ENCODE results near the gene KIAA0753. TPM values are rescaled to one million over a fixed set of nuclear protein-coding genes. Genes with fewer than 3 reads are reported as not detected.

The KIAA0753 gene
- total and polyA plus RNA-seq, 2 of the 13 experiments (the other 11 are each of a cell fraction or from before 2014, with no cell fraction given): 5.2 to 9.1 TPM

- TF ChIP-seq ZNF318 (CRISPR knock-in tag; IDR thresholded peaks at IDR 0.05) (0 out of 2 replicates have a peak, but pooled peaks have one; percentile 20), CBFB (CRISPR knock-in tag; IDR thresholded peaks at IDR 0.05) (peak; percentile 65), HOXA7 (CRISPR knock-in tag; IDR thresholded peaks at IDR 0.05) (no peak), ZC3H4 (CRISPR knock-in tag; IDR thresholded peaks at IDR 0.05; ENCODE audit: borderline replicate concordance) (no peak), REXO4 (CRISPR knock-in tag; IDR thresholded peaks at IDR 0.05; ENCODE audit: borderline replicate concordance) (0 out of 2 replicates have a peak, but pooled peaks have one; percentile 19), SRSF4 (IDR thresholded peaks at IDR 0.05; ENCODE audit: low read depth, low read length, poor library complexity, severe bottlenecking) (no peak), NFAT5 (CRISPR knock-in tag; IDR thresholded peaks at IDR 0.05) (0 out of 2 replicates have a peak, but pooled peaks have one; percentile 32), TFE3 (CRISPR knock-in tag; IDR thresholded peaks at IDR 0.05) (0 out of 2 replicates have a peak, but pooled peaks have one; percentile 40), ZNF18 (CRISPR knock-in tag; IDR thresholded peaks at IDR 0.05; ENCODE audit: insufficient replicate concordance) (no peak), NFYC (CRISPR knock-in tag; IDR thresholded peaks at IDR 0.05) (peak; percentile 11; the same call in 1 of the 2 replicates), RBM22 (optimal IDR thresholded peaks at IDR 0.05; ENCODE audit: low read length) (peak; percentile 90)
Observed at GRCh38 chr17:6640536-6641246, at the start of gene KIAA0753, which contains the start of gene TXNDC17 (continued).
